Measurements from ENCODE around the gene SSH3.
A peak's percentile ranks its signal among the peaks of the same experiment; 100 is the strongest.

GRCh38 chr11:67278939-67279588 lies 24.3 kb upstream of the SSH3 start:
- TF ChIP-seq CTCF (IDR thresholded peaks at IDR 0.05 in 8 of 11, conservative IDR thresholded peaks at IDR 0.05 in 3 of 11) (no peak), POLR2A (IDR thresholded peaks at IDR 0.05) (no peak), POLR2AphosphoS5 (IDR thresholded peaks at IDR 0.05) (peak in 1 of 3 donors; percentile 23)

Data from spleen (tissue), 7 donors.